Hepatocyte (in vitro differentiated cells): ENCODE results near the gene MAP7. TPM values are rescaled to one million over a fixed set of nuclear protein-coding genes. Genes with fewer than 3 reads are reported as not detected.

ENCODE experiments used
- DNase-seq: peaks from one replicate; pipeline ENCODE4 v3.0.0-alpha.2; 2016; ENCODE audit warnings: low spot score
- H2AFZ ChIP-seq: fragments of 200-600 bp; sonication (generic); 2 replicates; pipeline ENCODE4 v1.6.0; 2016; ENCODE audit warnings: antibody characterized with exemption, mild to moderate bottlenecking
- H3K27ac ChIP-seq: fragments of 200-600 bp; sonication (generic); 2 replicates; pipeline ENCODE4 v1.5.1; 2016; ENCODE audit warnings: mild to moderate bottlenecking
- H3K27me3 ChIP-seq: fragments of 200-600 bp; sonication (generic); 2 replicates; pipeline ENCODE4 v1.6.1; 2016
- H3K36me3 ChIP-seq: fragments of 200-600 bp; sonication (generic); replicated peaks from 2 replicates; pipeline ENCODE4 v1.5.1; 2016; ENCODE audit warnings: low read depth; ENCODE audit not compliant: insufficient read depth
- H3K4me1 ChIP-seq: fragments of 200-600 bp; sonication (generic); 2 replicates; pipeline ENCODE4 v1.5.1; 2016; ENCODE audit warnings: mild to moderate bottlenecking, moderate library complexity; ENCODE audit not compliant: insufficient read depth
- H3K4me2 ChIP-seq: fragments of 200-600 bp; sonication (generic); 2 replicates; pipeline ENCODE4 v1.6.0; 2016
- H3K4me3 ChIP-seq: fragments of 200-600 bp; sonication (generic); 2 replicates; pipeline ENCODE4 v1.5.1; 2016; ENCODE audit warnings: mild to moderate bottlenecking
- H3K79me2 ChIP-seq: fragments of 200-600 bp; sonication (generic); 2 replicates; pipeline ENCODE4 v1.6.0; 2017; ENCODE audit warnings: mild to moderate bottlenecking
- H3K9me2 ChIP-seq: fragments of 200-600 bp; sonication (generic); replicated peaks from 2 replicates; pipeline ENCODE4 v1.6.0; 2017; ENCODE audit warnings: mild to moderate bottlenecking; ENCODE audit not compliant: insufficient read depth
- H3K9me3 ChIP-seq: fragments of 200-600 bp; sonication (generic); 2 replicates; pipeline ENCODE4 v1.5.1; 2016; ENCODE audit warnings: low read depth, mild to moderate bottlenecking
- H4K20me1 ChIP-seq: fragments of 200-600 bp; sonication (generic); 2 replicates; pipeline ENCODE4 v1.6.0; 2016; ENCODE audit warnings: mild to moderate bottlenecking; ENCODE audit not compliant: insufficient read depth, poor library complexity, severe bottlenecking
- CTCF ChIP-seq: fragments of 200-600 bp; sonication (generic); IDR thresholded peaks from 2 replicates; pipeline ENCODE4 v1.5.1; 2016; ENCODE audit warnings: antibody characterized with exemption, mild to moderate bottlenecking; ENCODE audit not compliant: poor library complexity
- EZH2 ChIP-seq: fragments of 200-600 bp; sonication (generic); IDR thresholded peaks from 2 replicates; pipeline ENCODE4 v1.6.1; 2016; ENCODE audit warnings: antibody characterized with exemption, mild to moderate bottlenecking, borderline replicate concordance
- EZH2phosphoT487 ChIP-seq: fragments of 200-600 bp; sonication (generic); IDR thresholded peaks from one replicate; pipeline ENCODE4 v1.6.1; 2018; ENCODE audit warnings: antibody characterized with exemption, mild to moderate bottlenecking, low read depth, moderate library complexity; ENCODE audit not compliant: unreplicated experiment, severe bottlenecking
- WGBS: methylation state at CpG from one replicate; pipeline ENCODE4 v1.1.6; 2016; ENCODE audit warnings: low lambda C conversion rate; ENCODE audit errors: missing lambda C conversion rate; 5-methylcytosine and 5-hydroxymethylcytosine counted together
- polyA plus RNA-seq: library from polyadenylated mRNA; unstranded; fragments of >200 nt; fragmentation: Nextera tagmentation; extraction: Ambion mirVana; gene quantifications from 2 replicates; pipeline ENCODE4 v1.2.1, GENCODE V29; 2016
- total RNA-seq: library from RNA; depleted of rRNA; stranded (reverse); fragments of >200 nt; gene quantifications from 2 replicates; pipeline ENCODE4 v1.2.3, GENCODE V29; 2014

Gene MAP7
- total and polyA plus RNA-seq, 2 experiments from 2014 or later = 13.4 to 22.9 TPM

DNA sequence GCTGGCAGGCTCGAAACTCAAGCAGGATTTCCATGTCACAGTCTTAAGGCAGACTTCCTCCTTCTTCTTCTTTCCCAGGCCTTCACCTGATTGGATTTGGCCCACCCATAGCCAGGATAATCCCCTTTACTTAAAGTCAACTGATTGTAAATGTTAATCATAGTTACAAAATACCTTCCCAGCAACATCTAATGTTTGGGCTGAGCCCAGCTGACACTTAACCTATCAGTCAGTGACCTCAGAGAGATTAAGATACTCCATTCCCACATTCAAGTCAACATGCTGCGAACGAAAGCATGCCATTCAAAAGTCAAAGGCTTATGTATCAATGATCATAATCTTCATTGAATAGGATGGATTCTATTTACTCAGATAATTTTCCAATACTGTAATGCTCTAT, 16.0 kb downstream of the MAP7 start:
- Histone ChIP-seq H3K36me3 (no peaks in the 10 kb centered on the region), H3K4me2 (no peak overlapping the region), H3K79me2 (peaks cover 87% of the 10 kb centered on the region), H3K9me2 (no peaks in the 10 kb centered on the region), H2AFZ (no peak overlapping the region), H3K27ac (no peak overlapping the region), H3K4me1 (no peaks in the 10 kb centered on the region), H4K20me1 (peaks cover 10% of the 10 kb centered on the region), H3K27me3 (no peaks in the 10 kb centered on the region), H3K4me3 (no peak overlapping the region), H3K9me3 (no peaks in the 10 kb centered on the region)
- DNase-seq = no peak
- WGBS = 79% methylated on average over 3 of the region's 3 CpGs
- TF ChIP-seq EZH2 (no peak), CTCF (no peak), EZH2phosphoT487 (no peak)

DNA sequence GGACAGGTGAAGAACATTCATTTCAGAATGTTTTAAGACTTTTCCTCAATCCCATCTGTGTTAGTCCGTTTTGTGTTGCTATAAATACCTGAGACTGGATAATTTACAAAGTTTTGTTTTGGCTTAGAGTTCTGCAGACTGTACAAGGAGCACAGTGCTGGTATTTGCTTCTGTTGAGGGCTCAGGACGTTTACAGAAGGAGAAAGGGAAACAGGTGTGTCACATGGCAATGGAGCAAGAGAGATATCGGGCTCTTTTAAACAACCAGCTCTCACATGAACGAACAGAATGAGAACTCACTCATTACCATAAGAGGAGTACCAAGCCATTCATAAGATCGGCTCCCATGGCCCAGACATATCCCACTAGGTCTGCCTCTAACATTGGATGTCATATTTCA, 16.7 kb downstream of the MAP7 start:
- Histone ChIP-seq H3K4me1 (no peaks in the 10 kb centered on the region), H3K9me2 (no peaks in the 10 kb centered on the region), H3K27ac (no peak overlapping the region), H2AFZ (no peak overlapping the region), H3K27me3 (no peaks in the 10 kb centered on the region), H3K4me3 (no peak overlapping the region), H3K36me3 (no peaks in the 10 kb centered on the region), H3K79me2 (peaks cover 89% of the 10 kb centered on the region), H3K4me2 (no peak overlapping the region), H3K9me3 (no peaks in the 10 kb centered on the region), H4K20me1 (peaks cover 7% of the 10 kb centered on the region)
- TF ChIP-seq EZH2phosphoT487 (no peak), EZH2 (no peak), CTCF (no peak)
- DNase-seq = no peak
- WGBS = 62% methylated on average over 5 of the region's 5 CpGs

GRCh38 chr6:136532030-136532429, 18.2 kb downstream of the MAP7 start:
- H3K36me3 ChIP-seq = no peaks in the 10 kb centered on the region
- H3K79me2 ChIP-seq = peaks cover 92% of the 10 kb centered on the region
- no peaks in the 10 kb centered on the region for H3K9me3 ChIP-seq
- no peak overlapping the region for H3K27ac ChIP-seq
- H3K27me3 ChIP-seq = no peaks in the 10 kb centered on the region
- TF ChIP-seq EZH2phosphoT487 = no peak
- no peak for TF ChIP-seq CTCF
- TF ChIP-seq EZH2 = no peak
- no peak overlapping the region for H3K4me3 ChIP-seq
- no peaks in the 10 kb centered on the region for H3K9me2 ChIP-seq
- H4K20me1 ChIP-seq = peaks cover 7% of the 10 kb centered on the region
- DNase-seq = no peak
- 93% methylated on average over 6 of the region's 6 CpGs for WGBS
- H3K4me1 ChIP-seq = no peaks in the 10 kb centered on the region
- no peak overlapping the region for H3K4me2 ChIP-seq
- H2AFZ ChIP-seq = no peak overlapping the region

- H3K4me1 ChIP-seq = peaks cover 6% of the 10 kb centered on the region
- H3K9me3 ChIP-seq = no peaks in the 10 kb centered on the region
- no peak overlapping the region for H3K4me3 ChIP-seq
- no peaks in the 10 kb centered on the region for H3K27me3 ChIP-seq
- H3K79me2 ChIP-seq = peaks cover 75% of the 10 kb centered on the region
- H3K36me3 ChIP-seq = no peaks in the 10 kb centered on the region
- no peak overlapping the region for H3K4me2 ChIP-seq
- DNase-seq = no peak
- no peak overlapping the region for H2AFZ ChIP-seq
- WGBS = 97% methylated on average over 3 of the region's 3 CpGs
- TF ChIP-seq EZH2 (no peak), CTCF (no peak), EZH2phosphoT487 (no peak)
- H4K20me1 ChIP-seq = peaks cover 13% of the 10 kb centered on the region
- no peak overlapping the region for H3K27ac ChIP-seq
- H3K9me2 ChIP-seq = no peaks in the 10 kb centered on the region
Observed at GRCh38 chr6:136529710-136530109, 20.5 kb downstream of the MAP7 start.
